HG03439 (cell line): ENCODE data around the gene MAMLD1.

Source experiments
- ATAC-seq: cut with Tn5 transposase; IDR thresholded peaks from one replicate; pipeline ENCODE4 v1.9.1; 2021; ENCODE audit warnings: mild to moderate bottlenecking, moderate library complexity; ENCODE audit not compliant: unreplicated experiment

MAMLD1 gene

DNA sequence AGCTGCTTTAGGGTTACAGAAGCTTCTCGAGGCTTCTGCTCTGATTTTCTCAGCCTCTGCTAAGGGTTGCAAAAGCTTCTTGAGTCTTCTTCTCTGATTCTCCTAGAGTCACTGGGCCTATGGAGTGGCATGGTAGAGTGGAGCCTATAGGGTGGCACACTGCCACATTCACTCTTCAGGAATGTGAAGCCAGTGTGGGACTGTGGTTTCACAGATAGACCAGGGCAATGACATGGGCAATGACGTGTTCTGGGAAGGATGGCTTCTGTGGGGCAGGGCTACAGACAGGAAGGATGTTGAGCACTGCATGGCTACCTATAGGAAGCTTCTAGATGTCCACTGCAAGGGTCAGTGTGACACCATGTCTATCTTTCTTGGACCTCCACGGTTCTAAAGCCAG, 11.0 kb upstream of the MAMLD1 start:
- no peak for ATAC-seq

- no peak for ATAC-seq
Observed at GRCh38 chrX:150352581-150352980, 10.5 kb upstream of the MAMLD1 start.

DNA sequence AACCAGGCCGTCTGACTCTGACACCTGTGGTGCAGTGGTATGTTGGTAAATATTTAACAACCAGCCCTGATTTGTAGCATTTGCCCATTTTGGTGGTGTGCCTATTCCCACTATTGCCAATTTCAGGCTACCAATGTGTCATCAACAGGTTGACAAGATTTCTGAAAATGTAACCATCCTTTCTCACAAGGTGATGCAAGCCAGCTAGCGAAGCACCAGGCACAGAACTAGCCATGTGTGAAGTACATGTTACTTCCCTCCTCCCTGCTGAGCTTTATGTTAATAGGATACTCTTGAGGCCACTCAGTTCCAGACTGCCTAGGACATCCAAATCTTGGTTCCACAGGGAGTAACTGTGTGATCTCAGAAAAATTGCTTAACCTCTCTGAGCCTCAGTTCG, 7.2 kb upstream of the MAMLD1 start:
- no peak for ATAC-seq

DNA sequence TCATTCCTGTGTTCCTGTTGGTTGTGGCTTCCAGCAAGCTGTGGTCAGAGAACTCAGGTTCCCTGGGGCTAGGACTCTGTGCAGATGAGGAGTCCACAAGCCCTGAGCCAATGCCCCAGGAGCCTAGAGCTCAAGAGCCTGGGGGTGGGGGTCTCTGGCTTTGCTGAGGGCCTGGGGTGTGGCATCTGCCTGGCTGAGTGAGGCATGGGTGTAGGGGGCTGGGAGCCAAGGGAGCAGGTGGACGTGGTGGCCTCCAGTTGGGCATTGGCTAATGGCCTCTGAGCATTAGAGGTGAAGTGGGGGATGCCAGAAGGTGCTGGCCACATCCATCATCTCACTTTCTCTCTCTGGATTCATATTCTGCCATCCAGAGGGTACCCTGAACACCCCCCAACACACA, 5.3 kb upstream of the MAMLD1 start:
- ATAC-seq, result no peak

DNA sequence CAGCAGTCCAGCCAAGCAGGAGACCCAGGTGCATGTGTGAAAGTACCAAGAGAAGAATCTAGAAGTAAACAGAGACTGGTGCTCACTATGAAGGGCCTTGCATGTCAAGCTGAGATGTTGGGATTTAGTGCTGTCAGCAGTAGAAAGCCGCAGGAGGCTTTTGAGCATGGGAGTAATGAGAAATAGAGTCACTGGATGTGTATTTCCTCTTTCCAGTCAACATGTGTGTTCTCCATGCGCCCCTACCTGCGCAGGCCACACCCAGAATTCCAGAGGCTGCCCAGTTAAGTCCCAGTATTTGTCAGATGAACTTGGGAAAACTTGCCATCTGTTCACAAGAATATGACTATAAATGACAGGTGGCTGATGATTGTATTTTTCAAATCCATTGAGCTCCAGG, 4.5 kb upstream of the MAMLD1 start:
- ATAC-seq, result no peak

DNA sequence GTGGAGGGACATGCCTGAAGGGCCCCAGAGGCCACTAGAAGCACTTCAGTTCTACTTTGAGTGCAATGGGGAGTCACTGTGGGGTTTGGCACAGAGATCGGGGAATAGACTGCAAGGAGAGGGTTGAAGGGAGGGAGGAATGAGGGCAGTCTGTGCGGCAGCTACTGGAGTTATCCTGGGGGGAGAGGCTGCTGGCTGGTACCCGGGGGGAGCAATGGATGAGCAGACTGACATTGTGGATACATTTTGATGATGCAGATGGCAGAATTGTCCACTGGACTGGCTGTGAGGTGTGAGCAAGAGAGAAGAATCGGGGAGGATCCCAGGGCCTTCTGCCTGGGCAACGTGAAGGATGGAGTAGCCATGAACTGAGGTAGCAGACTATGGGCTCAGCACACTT, 2.8 kb upstream of the MAMLD1 start:
- no peak for ATAC-seq

DNA sequence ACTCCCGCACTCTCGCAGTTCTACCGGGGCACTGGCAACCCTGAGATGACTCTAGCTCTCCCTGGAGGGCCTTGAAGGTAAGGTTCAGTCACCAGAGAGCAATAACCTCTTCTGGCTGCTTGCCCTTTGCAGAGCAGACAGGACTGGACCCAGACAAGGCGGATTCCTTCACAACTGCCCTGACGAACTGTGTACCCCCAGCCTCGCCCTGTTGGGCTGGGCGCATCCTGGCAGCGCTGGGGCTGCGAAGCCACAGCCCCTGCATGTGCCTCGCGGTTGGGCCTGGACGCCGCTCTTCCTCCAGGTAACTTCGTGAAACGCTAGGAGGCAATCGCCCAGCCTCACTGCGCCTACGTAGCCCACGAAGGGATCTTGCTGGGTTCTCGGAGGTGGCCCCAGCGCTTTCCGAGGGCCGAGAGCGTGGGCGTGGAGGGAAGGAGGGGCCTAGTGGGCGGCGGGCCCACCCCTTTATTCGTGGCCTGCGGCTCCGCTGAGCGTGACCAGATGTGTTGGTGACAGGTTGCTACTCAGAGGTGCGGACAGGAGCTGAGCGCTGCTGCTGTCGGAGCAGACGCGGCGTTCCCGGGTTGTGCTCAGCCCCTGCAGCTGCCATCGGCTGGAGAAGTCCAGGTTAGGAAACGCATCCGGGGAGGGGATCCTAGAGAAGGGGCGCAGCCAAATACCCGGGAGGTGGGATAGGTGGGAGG, 1.9 kb upstream of the MAMLD1 start:
- no peak for ATAC-seq

GRCh38 chrX:150361777-150362351, 1.3 kb upstream of the MAMLD1 start:
- no peak for ATAC-seq

DNA sequence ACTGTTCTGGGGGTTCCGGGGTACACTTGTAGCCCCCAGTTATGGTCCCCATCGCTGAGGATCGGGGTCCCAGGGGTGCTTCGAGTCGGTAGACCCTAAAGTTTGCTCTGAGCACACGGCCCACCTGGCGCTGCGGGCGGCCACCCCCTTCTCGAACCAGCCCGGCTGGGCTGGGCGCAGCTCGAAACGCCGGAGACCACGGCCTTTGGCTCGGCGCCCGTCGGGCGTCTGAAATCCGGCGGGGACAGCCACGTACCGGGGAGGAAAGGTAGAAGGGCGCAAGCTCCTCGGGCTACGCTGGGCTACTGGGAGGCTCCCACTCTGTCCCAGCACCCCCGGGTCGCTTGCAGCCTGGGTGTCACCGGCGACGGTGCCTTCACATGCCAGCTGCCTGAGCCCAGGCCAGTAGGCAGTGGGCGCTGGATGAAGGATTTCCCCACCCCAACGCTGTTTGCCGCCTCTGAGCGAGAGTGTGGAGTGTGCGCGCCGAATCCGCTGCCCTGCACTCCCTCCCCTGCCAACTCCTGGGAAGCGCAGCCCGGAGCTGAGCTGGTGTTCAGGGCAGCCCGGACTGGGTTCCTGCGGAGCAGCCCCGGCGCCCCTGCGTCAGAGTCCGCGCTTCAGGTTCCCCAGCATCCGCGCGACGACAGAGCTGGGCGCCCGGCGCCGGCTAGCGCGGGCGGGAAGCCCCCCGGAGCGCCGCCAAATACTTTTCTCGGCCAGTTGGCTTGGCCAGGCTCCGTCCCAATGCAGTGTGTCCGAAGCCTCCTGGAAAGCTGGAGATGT, 637 bp downstream of the MAMLD1 start:
- ATAC-seq, result no peak

DNA sequence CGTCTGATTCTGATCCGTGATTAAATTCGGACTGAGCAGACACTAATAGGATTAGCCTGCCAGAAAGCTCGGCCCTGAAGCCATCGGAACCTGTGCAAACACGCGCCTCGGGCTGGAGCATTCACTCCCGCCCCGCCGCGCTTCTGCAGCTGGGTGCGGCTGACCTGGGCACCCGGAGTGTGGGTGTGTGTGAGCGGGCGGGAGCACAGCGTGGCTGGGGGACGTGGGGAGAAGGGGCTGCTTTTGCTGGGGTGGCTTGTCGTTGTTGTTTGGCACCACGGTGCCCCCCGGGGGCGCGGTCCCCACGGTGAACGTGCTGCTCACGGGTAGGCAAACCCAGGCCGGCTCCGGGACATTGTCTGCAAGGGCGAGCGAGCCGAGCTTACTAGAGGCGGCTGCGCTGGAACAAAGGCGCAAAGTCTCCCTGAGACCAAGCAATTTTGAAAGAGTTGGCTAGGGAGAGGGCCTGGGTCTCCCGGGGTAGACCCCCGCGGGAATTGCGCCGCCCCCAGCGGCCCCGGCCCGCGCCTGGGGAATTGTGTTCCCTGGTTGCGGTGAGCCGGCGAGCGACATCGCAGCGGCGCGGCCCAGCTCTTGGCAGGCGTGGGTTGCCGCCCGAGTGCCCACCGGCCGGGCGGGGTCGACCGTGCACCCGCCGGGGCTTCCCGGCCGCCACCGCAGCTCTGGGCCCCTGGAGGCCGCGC, 1.4 kb downstream of the MAMLD1 start:
- ATAC-seq, result no peak

GRCh38 chrX:150365051-150365989, 2.2 kb downstream of the MAMLD1 start:
- no peak for ATAC-seq

- no peak for ATAC-seq
Observed at GRCh38 chrX:150365990-150366911, 3.1 kb downstream of the MAMLD1 start.

- no peak for ATAC-seq
Observed at GRCh38 chrX:150366951-150367545, 3.9 kb downstream of the MAMLD1 start.

DNA sequence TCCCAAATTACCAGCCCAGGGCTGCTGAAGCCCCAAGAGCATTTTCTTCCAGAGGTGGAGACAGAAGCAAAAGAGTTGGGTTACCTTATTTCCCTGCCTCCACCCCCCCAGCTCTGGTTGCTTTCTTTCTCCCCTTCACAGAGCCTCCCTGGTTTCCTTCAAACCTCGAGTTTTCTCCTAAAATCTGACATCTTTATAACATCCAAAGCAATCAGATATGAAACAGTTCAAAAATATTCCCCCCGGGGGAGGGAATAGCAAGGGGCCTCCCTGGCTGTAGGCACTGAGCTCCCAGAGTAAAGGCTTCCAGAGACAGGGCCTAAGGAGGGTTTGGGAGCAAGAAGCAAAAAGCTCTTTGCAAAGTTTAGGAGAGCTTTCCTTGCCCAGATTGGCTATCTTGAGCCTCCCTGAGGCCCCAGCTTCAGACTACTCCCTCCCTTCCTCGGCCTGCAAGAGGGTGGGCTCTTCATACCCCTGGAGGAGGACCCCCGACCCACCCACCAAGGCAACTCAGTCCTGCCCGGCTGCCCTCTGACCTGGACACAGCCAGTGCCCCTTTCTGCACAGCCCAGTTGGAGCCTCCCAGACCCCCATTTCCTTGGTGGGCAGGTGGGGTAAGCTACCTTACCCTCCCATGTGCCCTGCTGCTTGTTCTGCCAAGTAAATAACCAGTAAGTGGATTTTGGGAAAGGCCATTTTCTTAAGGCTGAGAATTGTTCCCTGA, 7.6 kb downstream of the MAMLD1 start:
- no peak for ATAC-seq

DNA sequence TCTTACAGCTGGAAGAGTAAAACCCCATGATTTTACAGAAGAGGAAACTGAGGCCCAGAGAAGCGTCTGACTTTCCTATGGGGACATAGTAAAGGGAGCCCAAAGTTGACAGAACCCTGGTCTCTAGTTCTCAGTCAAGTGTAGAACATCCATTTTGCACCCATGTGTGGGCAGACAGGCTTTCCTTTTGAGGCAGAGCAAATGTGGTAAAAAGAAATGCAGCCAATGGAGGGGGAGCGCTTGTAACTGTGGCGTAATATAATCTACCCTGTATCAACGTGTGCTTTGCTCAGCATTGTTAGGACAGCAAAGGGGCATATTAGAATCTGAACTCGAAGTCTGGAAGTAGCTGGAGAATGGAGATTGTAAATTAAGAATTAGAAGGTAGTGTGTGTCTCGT, 8.8 kb downstream of the MAMLD1 start:
- no peak for ATAC-seq

GRCh38 chrX:150372280-150372679, 9.2 kb downstream of the MAMLD1 start:
- ATAC-seq, result no peak

DNA sequence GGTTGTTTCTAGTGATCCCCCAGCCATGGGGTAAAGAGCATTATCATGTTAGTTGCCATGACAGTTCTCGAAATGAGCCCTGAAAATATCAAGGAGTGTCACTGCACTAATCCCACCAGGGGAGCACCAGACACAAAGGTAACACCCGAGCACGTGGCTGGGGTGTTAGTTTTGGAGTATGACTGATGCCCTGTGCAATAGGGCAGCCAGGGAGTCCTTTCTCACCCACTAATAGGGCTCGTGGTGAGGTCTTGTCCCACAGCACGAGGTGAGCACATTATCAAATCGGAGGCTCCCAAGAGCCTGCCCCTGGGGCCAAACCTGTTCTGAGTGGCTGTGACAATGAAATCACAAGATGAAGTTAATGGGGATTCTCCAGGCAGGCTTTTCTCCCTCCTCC, 9.6 kb downstream of the MAMLD1 start:
- ATAC-seq, result no peak

- ATAC-seq, result no peak
Observed at GRCh38 chrX:150375243-150375770, 12.2 kb downstream of the MAMLD1 start.
